Esophagus squamous epithelium (tissue), 5 donors: ENCODE results near the gene LRP1B. TPM values are rescaled to one million over a fixed set of nuclear protein-coding genes. Genes with fewer than 3 reads are reported as not detected.

ENCODE experiments used
- DNase-seq: peaks from one replicate; lab custom pipeline; 2025; lab: John Stamatoyannopoulos, UW
- H3K27ac ChIP-seq, 4 donors: fragments of 200-600 bp; sonication (generic); one replicate each; pipeline ENCODE4 v1.5.1; 2016 to 2019; ENCODE audit warnings: mild to moderate bottlenecking in 1 of 4
- H3K27me3 ChIP-seq, 4 donors: fragments of 200-600 bp; sonication (generic); 1 replicate in 3 of 4; 2 replicates in 1 of 4; pipeline versions ENCODE4 v1.5.1 to v1.6.0; 2017 to 2021; ENCODE audit warnings: antibody characterized with exemption in 1 of 4
- H3K36me3 ChIP-seq, 3 donors: fragments of 200-600 bp; sonication (generic); one replicate each; pipeline ENCODE4 v1.5.1; 2016 to 2019
- H3K4me1 ChIP-seq, 3 donors: fragments of 200-600 bp; sonication (generic); one replicate each; pipeline ENCODE4 v1.5.1; 2017 to 2019
- H3K4me3 ChIP-seq, 4 donors: fragments of 200-600 bp; sonication (generic); 1 replicate in 3 of 4; 2 replicates in 1 of 4; pipeline ENCODE4 v1.5.1; 2016 to 2019; ENCODE audit warnings: mild to moderate bottlenecking in 2 of 4, moderate library complexity in 1 of 4
- H3K9me3 ChIP-seq, 3 donors: fragments of 200-600 bp; sonication (generic); one replicate each; pipeline ENCODE4 v1.5.1; 2016 to 2019
- POLR2A ChIP-seq, 4 donors: fragments of 450-650 bp; IDR thresholded peaks; one replicate each; pipeline ENCODE4 v1.6.1; 2017; ENCODE audit warnings: antibody characterized with exemption in 4 of 4, mild to moderate bottlenecking in 4 of 4, moderate library complexity in 3 of 4
- WGBS, 2 donors: methylation state at CpG; one replicate each; pipeline ENCODE4 v1.1.5; 2018; 5-methylcytosine and 5-hydroxymethylcytosine counted together
- intact Hi-C: fragments of 100-400 bp; cut with DNase I; formaldehyde crosslinking; loops from one replicate; pipeline ENCODE4 v1.15.0; 2022
- total RNA-seq, 4 donors: library from RNA; depleted of rRNA; stranded (reverse); fragments of >200 nt; gene quantifications; one replicate each; pipeline ENCODE4 v1.1.0, GENCODE V29; 2016
- TF ChIP-seq, protein P1 (sequence below), 6 experiments: fragments of 450-650 bp in 4 of 6; fragments of 200-600 bp in 2 of 6; sonication (generic) in 2 of 6; IDR thresholded peaks; one replicate each; pipeline ENCODE4 v1.5.1; 2016 to 2019; ENCODE audit warnings: antibody characterized with exemption in 6 of 6, mild to moderate bottlenecking in 4 of 6, moderate library complexity in 4 of 6
- donor health status: DM: yes; HTN: yes; CAD: no.

The LRP1B gene
- total RNA-seq, 4 donors from 2014 or later: 0.04 to 1.1 (median 0.23) TPM

DNA sequence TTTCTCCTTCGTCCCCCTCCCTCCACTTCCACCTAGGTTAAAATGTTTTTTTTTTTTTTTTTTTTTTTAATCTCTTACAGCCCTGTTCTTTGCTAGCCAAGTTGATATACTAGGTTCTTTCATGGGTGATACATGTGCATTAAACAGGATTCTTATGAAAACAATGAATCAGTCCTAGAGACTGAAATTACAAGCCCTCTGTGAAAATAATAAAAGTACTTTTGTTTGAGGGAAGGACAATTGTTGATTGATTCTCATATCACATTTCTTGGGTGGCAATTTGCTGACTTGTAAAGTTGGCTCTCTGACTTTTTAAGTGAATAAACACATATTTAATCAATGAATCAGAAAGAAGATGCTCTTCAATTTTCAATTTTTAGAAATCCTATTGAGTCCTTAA lies 639.9 kb downstream of the LRP1B start:
- 33 to 64% methylated on average over 1 of the region's 1 CpG for WGBS, 2 donors
- H3K36me3 ChIP-seq: no peaks in the 10 kb centered on the region
- no peak for TF ChIP-seq POLR2A (IDR thresholded peaks at IDR 0.05)
- TF ChIP-seq, protein P1, sequence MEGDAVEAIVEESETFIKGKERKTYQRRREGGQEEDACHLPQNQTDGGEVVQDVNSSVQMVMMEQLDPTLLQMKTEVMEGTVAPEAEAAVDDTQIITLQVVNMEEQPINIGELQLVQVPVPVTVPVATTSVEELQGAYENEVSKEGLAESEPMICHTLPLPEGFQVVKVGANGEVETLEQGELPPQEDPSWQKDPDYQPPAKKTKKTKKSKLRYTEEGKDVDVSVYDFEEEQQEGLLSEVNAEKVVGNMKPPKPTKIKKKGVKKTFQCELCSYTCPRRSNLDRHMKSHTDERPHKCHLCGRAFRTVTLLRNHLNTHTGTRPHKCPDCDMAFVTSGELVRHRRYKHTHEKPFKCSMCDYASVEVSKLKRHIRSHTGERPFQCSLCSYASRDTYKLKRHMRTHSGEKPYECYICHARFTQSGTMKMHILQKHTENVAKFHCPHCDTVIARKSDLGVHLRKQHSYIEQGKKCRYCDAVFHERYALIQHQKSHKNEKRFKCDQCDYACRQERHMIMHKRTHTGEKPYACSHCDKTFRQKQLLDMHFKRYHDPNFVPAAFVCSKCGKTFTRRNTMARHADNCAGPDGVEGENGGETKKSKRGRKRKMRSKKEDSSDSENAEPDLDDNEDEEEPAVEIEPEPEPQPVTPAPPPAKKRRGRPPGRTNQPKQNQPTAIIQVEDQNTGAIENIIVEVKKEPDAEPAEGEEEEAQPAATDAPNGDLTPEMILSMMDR (IDR thresholded peaks at IDR 0.05): no peak
- H3K27me3 ChIP-seq: no peaks in the 10 kb centered on the region
- H3K4me3 ChIP-seq: no peak overlapping the region
- no peak for DNase-seq
- H3K27ac ChIP-seq: no peak overlapping the region
- peaks cover 0 to 12% (median 0%) of the 10 kb centered on the region in 3 donors for H3K4me1 ChIP-seq
- intact Hi-C loops: no loop called here
- no peaks in the 10 kb centered on the region for H3K9me3 ChIP-seq

DNA sequence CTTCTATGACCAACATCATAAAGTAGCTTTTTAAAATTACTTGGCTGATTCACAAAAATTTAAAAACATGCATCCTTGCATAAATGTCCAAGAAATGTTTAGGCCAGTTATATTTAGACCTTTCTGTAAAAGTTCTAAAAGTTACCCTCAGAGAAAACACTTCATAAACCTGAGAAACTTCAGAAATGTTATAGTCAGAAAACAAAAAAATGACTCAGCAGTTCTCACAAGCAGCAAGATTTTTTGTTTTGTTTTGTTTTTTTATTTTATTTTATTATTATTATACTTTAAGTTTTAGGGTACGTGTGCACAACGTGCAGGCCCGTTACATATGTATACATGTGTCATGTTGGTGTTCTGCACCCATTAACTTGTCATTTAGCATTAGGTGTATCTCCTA lies 648.1 kb downstream of the LRP1B start:
- Histone ChIP-seq H3K4me3 (no peak overlapping the region), H3K27me3 (no peaks in the 10 kb centered on the region), H3K4me1 (peaks cover 0 to 10% (median 0%) of the 10 kb centered on the region in 3 donors), H3K27ac (no peak overlapping the region), H3K9me3 (no peaks in the 10 kb centered on the region), H3K36me3 (no peaks in the 10 kb centered on the region)
- 96 to 100% methylated on average over 3 of the region's 3 CpGs for WGBS, 2 donors
- no peak for DNase-seq
- intact Hi-C loops: no loop called here
- TF ChIP-seq, protein P1 (IDR thresholded peaks at IDR 0.05): no peak
- no peak for TF ChIP-seq POLR2A (IDR thresholded peaks at IDR 0.05)

DNA sequence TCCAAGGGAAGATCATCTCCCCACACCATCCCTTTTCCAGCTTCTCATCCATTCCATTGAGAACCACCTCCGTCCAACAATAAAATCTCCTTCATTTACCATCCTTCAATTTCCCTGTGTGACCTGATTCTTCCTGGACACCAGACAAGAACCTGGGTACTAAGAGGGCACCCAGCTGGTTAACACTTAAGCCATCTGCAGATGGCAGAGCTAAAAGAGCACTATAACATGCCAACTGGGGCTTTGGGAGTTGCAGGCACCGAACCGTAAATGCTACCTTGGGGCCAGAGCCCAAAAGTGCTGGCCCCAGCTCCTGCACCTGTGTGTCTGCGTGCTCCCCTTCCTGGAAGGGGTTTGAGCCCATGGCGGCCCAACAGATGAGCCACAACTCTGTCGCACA lies 655.0 kb downstream of the LRP1B start:
- no peak for TF ChIP-seq POLR2A (IDR thresholded peaks at IDR 0.05)
- TF ChIP-seq, protein P1 (IDR thresholded peaks at IDR 0.05): no peak
- 78 to 79% methylated on average over 5 of the region's 6 CpGs for WGBS, 2 donors
- Histone ChIP-seq H3K4me3 (no peak overlapping the region), H3K4me1 (peaks cover 0 to 1% (median 0%) of the 10 kb centered on the region in 3 donors), H3K36me3 (no peaks in the 10 kb centered on the region), H3K27ac (no peak overlapping the region), H3K9me3 (no peaks in the 10 kb centered on the region), H3K27me3 (no peaks in the 10 kb centered on the region)
- DNase-seq: no peak
- intact Hi-C loops: no loop called here

DNA sequence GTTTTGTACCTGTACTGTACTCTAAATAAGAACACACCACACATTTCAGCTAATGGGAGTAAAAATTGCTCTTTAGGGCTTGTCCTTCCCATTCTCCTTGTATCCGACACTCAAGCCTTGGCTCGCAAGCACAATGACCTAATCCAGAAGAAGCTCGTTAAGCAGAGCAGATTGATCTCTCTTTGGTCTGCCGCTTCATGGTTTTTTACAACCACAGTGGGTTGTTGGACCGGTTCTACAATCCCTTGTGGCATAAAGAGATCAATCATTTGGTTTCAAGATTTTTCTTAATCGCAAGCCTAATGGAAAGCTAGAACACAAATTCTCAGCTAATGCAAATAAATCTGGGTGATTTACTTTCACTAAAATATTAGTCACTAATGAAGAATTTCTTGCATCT lies 662.1 kb downstream of the LRP1B start:
- no peak for DNase-seq
- Histone ChIP-seq H3K27me3 (no peaks in the 10 kb centered on the region), H3K9me3 (no peaks in the 10 kb centered on the region), H3K36me3 (no peaks in the 10 kb centered on the region), H3K4me3 (no peak overlapping the region), H3K4me1 (peaks cover 0 to 24% (median 3%) of the 10 kb centered on the region in 3 donors), H3K27ac (no peak overlapping the region)
- no peak for TF ChIP-seq POLR2A (IDR thresholded peaks at IDR 0.05)
- TF ChIP-seq, protein P1 (IDR thresholded peaks at IDR 0.05): no peak
- whole genome bisulfite sequencing, 2 donors: 23 to 48% methylated on average over 6 of the region's 6 CpGs
- intact Hi-C loops: no loop called here

DNA sequence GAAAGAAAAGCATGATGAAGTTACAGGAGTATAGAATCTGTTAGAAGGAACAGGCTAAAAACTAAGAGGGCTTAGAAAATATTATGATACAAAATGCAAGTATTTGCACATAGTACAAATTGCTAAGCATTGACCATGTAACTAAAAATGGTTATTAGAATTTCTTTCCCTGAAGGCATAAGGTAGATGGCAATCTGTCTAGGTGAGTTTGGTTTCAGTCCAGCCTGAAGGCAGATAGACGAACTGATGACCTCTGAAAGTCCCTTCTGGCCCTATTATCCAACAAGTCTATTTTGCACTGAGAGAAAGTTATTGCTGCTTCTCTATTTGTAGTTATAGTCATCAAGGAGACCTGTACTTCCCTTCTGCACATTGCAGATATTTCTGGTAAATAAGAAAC lies 663.5 kb downstream of the LRP1B start:
- WGBS, 2 donors: 35 to 38% methylated on average over 1 of the region's 1 CpG
- Histone ChIP-seq H3K27me3 (no peaks in the 10 kb centered on the region), H3K27ac (no peak overlapping the region), H3K9me3 (no peaks in the 10 kb centered on the region), H3K36me3 (no peaks in the 10 kb centered on the region), H3K4me3 (no peak overlapping the region), H3K4me1 (peaks cover 0 to 24% (median 3%) of the 10 kb centered on the region in 3 donors)
- DNase-seq: no peak
- intact Hi-C loops: no loop called here
- no peak for TF ChIP-seq POLR2A (IDR thresholded peaks at IDR 0.05)
- TF ChIP-seq, protein P1 (IDR thresholded peaks at IDR 0.05): no peak
